ENCODE measurements around the gene CHST15.

The CHST15 gene

GRCh38 chr10:123993534-123994416, 99.6 kb downstream of the CHST15 start:
- no peak for DNase-seq

DNA sequence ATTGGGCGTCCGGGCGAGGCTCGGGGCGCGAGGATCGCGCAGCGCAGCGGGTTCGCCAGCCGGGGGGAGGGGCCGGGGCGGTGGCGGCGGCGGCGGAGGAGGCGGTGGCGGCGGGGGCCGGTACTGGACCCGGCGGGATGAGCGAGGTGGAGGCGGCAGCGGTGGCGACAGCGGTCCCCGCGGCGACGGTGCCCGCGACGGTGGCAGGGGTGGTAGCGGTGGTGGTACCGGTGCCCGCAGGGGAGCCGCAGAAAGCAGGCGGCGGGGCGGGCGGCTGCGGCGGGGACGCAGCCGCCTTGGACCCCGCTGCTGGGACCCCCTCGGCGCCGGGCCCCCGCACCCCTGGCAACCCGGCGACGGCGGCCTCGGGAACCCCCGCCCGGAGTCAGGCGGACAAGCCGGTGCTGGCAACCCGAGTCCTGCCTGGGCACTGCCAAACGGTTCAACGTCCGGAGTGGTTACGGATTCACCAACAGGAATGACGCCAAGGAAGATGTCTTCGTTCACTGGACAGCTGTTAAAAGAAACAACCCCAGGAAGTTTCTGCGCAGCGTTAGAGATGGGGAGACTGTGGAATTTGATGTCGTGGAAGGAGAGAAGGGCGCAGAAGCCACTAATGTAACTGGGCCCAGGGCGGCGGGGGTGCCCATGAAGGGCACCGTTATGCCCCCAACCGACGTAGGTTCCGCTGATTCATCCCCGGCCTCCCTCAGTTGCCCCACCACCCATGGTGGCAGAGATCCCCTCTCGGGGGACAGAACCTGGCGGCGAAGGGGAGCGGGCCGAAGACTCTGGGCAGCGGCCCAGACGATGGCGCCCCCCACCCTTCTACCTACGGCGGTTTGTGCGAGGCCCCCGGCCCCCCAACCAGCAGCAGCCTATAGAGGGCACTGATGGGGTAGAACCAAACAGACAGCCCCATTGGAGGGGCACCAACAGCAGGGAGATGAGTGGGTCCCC, 101.5 kb downstream of the CHST15 start:
- no peak for DNase-seq

- no peak for DNase-seq
These were observed 102.5 kb downstream of the CHST15 start for GRCh38 chr10:123990889-123991288.

DNA sequence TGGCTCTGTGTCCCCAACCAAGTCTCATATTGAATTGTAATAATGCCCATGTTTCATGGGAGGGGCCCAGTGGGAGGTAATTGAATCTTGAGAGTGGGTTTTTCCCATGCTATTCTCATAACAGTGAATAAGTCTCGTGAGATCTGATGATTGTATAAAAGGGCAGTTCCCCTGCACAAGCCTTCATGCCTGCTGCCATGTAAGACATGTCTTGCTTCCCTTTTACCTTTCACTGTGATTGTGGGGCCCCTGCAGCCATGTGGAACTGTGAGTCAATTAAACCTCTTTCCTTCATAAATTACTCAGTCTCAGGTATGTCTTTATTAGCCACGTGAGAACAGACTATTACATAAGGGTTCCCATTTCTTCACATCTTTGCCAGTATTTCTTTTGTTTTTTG, 104.7 kb downstream of the CHST15 start:
- no peak for DNase-seq

DNA sequence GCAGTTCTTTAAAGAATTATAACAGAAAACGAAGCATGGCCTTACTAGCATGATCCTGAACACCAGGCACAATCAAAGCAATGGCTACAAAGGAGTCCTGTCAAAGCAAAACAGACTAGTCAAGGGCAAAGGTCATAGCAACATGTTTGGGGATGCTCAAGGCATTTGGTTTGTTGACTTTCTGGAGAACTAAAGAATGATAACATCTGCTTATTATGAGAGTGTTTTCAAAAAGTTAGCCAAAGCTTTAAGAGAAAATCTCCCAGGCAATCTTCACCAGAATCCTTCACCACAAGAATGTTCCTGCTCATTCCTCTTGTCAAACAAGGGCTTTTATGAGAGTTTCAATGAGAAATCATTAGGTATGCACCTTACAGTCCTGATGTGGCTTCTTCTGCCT, 106.7 kb downstream of the CHST15 start:
- DNase-seq, result no peak

- no peak for DNase-seq
These were observed 119.0 kb downstream of the CHST15 start for GRCh38 chr10:123974406-123974805.

- DNase-seq, result peak in 1 of 2 experiments; percentile 11
These were observed 120.7 kb downstream of the CHST15 start for GRCh38 chr10:123972481-123973401.

DNA sequence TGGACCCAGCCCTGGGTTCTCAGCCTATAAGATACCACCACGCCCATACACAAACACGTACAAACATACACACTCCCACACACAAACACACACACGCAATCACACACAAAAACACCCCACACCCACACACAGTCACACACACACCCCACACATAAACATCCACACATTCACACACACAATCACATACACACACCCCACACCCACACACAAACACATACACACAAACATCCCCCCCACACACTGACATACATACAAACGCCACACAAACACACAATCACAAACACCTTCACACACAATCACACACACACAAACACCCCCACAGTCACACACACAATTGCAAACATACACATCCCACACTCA, 122.5 kb downstream of the CHST15 start:
- no peak for DNase-seq

GRCh38 chr10:123970207-123970926, 123.0 kb downstream of the CHST15 start:
- DNase-seq, result peak in 1 of 2 experiments; percentile 61

- peak in 1 of 2 experiments; percentile 52 for DNase-seq
These were observed 125.7 kb downstream of the CHST15 start for GRCh38 chr10:123967626-123968243.

- DNase-seq, result no peak
These were observed 126.5 kb downstream of the CHST15 start for GRCh38 chr10:123966896-123967231.

GRCh38 chr10:123965973-123966895, 127.2 kb downstream of the CHST15 start:
- DNase-seq, result no peak

- no peak for DNase-seq
These were observed 128.4 kb downstream of the CHST15 start for GRCh38 chr10:123964953-123965352.

- no peak for DNase-seq
These were observed 130.5 kb downstream of the CHST15 start for GRCh38 chr10:123962756-123963530.

DNA sequence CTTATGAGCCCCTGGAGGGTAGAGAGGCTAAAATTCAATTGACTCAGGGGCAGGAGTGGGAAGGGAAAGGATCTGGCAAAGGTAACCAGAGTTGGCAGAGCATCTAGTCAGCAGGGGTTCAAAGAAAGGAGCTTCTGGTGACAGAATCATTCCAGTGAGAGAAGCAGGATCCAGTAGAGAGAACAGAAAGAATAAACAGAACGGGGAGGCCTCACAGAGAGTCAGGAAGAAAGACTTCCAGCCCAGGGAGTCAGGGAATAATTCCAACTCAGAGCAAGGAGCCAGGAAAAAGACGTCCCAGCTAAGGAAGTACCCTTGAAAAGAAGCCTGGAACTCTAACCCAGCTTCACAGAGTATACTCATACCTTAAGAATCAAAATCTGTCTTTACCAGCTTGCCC, 135.2 kb downstream of the CHST15 start:
- no peak for DNase-seq
